Activated naive CD8-positive, alpha-beta T cell treated with anti-CD3 and anti-CD28 coated beads, Interleukin-2, amount 10 ng/mL, durations not matched to agents 7 days and 5 days (primary cell): ENCODE data around the gene SMARCAD1. TPM values are rescaled to one million over a fixed set of nuclear protein-coding genes. Genes with fewer than 3 reads are reported as not detected.
"Not testable (repeated sequence)": the region's sequence is repeated elsewhere in the genome, so short reads cannot be mapped to it uniquely, and the experiment has no call there.

Experiments used
- ATAC-seq: fragments of 150-1000 bp; cut with Tn5 transposase; one replicate; pipeline ENCODE4 v1.10.0; 2021; ENCODE audit warnings: low read depth, moderate library complexity
- POLR2A ChIA-PET: fragments of 350-600 bp; sonication (Branson Sonifier 250); formaldehyde crosslinking; loops from one replicate; lab custom pipeline; 2021; ENCODE audit warnings: antibody characterized with exemption; lab: Charles Lee
- DNase-seq: peaks from one replicate; pipeline ENCODE4 v3.0.0; 2021
- H3K27ac Mint-ChIP-seq: one replicate; pipeline ENCODE4 v1.8.0; 2022; ENCODE audit warnings: mild to moderate bottlenecking, mixed read lengths
- H3K27me3 Mint-ChIP-seq: one replicate; pipeline ENCODE4 v1.8.0; 2022; ENCODE audit warnings: mild to moderate bottlenecking, moderate library complexity, mixed read lengths
- H3K36me3 Mint-ChIP-seq: one replicate; pipeline ENCODE4 v1.8.0; 2021; ENCODE audit warnings: mild to moderate bottlenecking, mixed read lengths
- H3K4me1 Mint-ChIP-seq: one replicate; pipeline ENCODE4 v1.8.0; 2021; ENCODE audit warnings: mixed read lengths
- H3K4me3 Mint-ChIP-seq: one replicate; pipeline ENCODE4 v1.8.0; 2022; ENCODE audit warnings: mild to moderate bottlenecking, moderate library complexity, mixed read lengths
- H3K9me3 Mint-ChIP-seq: one replicate; pipeline ENCODE4 v1.8.0; 2021; ENCODE audit warnings: mixed read lengths
- total RNA-seq, 2 experiments: library from RNA; stranded (reverse); gene quantifications; one replicate each; pipeline ENCODE4 v1.2.3, GENCODE V29; 2021

SMARCAD1 gene
- total RNA-seq, 2 experiments from 2014 or later: 26.1 to 27.7 TPM

DNA sequence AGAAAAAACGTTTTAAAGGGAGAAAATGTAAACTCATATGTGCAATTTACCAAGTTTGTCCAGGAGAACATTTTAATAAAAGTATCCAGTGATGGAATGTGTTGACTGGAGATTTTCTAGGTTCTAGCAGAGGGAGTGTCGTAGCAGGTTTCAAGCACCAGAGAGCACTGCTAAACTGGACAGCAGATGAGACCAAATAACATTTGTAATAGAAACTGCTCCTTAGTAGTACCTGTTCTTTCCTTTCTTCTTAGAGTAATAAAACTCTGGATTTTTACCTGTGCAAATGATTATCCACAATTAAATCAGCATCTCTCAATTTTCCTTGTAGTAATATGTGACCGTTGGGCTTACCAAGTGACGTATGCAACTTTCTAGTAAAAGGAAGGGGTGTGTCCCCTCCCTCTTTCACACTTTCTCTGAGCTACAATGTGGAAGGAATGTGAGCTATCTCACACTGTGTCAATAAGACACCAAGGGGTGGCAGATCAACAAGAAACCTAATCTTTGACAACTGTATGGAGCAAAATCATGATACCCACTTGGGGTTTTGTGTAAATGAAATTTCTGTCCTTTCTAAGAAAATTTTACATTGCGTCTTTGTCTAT, 125.4 kb downstream of the SMARCAD1 start:
- Mint-ChIP-seq H3K27me3 (no peaks in the 10 kb centered on the region), H3K4me1 (no peaks in the 10 kb centered on the region), H3K4me3 (no peak overlapping the region), H3K36me3 (no peaks in the 10 kb centered on the region), H3K9me3 (peaks cover 1% of the 10 kb centered on the region), H3K27ac (no peak overlapping the region)
- DNase-seq: no peak
- POLR2A ChIA-PET: no interaction called here
- no peak for ATAC-seq

DNA sequence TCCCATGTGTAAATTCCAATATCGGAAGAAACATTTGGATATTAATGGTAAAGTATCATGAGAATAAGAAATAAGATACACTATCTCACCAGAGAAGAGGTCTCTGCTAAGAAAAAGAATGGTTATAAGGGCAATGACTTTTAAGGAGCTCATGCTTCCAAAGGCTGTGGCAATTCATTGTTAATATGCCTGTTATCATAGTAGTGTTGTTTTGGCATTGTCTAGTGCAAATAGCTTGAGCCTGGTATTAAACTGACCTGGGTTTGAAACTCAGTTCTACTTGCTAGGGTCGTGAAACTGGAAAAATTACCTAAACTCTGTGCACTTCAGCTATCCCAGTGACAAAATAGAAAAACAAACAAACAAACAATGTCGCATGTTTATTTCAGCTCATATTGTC, 126.2 kb downstream of the SMARCAD1 start:
- Mint-ChIP-seq H3K27ac (no peak overlapping the region), H3K4me1 (peaks cover 2% of the 10 kb centered on the region), H3K9me3 (no peaks in the 10 kb centered on the region), H3K36me3 (no peaks in the 10 kb centered on the region), H3K4me3 (no peak overlapping the region), H3K27me3 (no peaks in the 10 kb centered on the region)
- no peak for DNase-seq
- POLR2A ChIA-PET: no interaction called here
- no peak for ATAC-seq

DNA sequence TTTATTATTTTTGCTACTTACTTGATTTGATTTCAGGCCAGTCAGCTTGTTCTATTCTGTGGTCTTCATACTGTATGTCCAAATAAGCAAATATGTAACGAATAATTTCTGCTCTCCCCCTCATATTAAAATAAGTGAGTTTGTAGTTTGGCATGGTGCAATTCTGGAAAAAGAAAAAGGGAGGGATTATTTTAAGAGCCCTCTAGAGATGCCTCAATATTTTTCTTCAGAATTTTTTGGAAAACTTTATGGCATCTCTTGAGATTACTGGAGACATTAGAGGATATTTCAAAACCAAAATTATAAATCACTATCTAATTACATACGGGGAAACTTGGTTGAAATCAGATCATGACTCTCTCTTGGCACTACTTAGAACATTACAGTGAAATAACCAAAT, 126.8 kb downstream of the SMARCAD1 start:
- POLR2A ChIA-PET: no interaction called here

DNA sequence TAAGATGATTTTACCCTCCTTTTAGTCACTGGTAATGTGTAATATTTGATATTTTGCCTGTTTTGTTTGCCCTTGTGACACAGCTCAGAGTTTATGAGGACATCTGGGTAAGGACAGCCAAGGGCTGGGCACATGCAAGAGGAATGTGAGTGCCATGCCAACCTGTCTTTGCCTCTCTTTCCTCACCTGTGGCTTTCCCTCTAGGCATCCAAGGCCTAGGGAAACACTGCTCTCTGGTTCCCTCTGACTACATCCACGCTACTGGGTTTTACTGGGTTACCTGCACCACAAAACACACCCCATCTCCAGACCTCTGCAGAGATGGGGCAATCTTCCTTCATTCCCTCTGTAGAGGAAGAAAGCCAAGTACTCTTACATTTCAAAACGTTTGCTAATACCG, 127.3 kb downstream of the SMARCAD1 start:
- Mint-ChIP-seq H3K4me3 (no peak overlapping the region), H3K36me3 (no peaks in the 10 kb centered on the region), H3K9me3 (no peaks in the 10 kb centered on the region), H3K27ac (peak overlapping the region; percentile 44), H3K4me1 (peaks cover 9% of the 10 kb centered on the region), H3K27me3 (no peaks in the 10 kb centered on the region)
- POLR2A ChIA-PET: no interaction called here
- ATAC-seq: no peak
- DNase-seq: no peak

More for the DNA sequence above, 126.8 kb downstream of the SMARCAD1 start:
- H3K27ac Mint-ChIP-seq: no peak overlapping the region
- no peak overlapping the region for H3K4me3 Mint-ChIP-seq
- no peaks in the 10 kb centered on the region for H3K9me3 Mint-ChIP-seq
- no peak for DNase-seq
- H3K27me3 Mint-ChIP-seq: no peaks in the 10 kb centered on the region
- H3K36me3 Mint-ChIP-seq: no peaks in the 10 kb centered on the region
- no peak for ATAC-seq
- H3K4me1 Mint-ChIP-seq: peaks cover 4% of the 10 kb centered on the region

DNA sequence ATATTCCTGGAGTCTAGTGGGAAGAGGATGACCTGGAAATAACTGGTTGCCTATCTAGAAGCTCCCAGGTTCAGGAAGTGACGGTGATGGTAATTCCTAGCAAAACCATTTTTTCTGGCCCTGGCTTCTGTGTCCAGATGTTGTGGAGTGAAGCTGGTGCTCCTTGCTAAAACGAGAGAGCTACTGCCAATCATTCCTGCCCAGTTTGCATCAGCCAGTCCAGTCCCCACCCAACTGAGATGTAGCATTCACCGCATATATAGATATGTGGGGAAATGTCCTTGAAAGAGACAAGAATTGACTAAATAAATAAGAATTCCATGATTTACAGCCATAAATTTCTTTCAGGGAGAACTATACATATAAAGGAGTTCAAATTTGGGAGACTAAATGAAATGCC, 128.6 kb downstream of the SMARCAD1 start:
- H3K4me3 Mint-ChIP-seq: no peak overlapping the region
- POLR2A ChIA-PET: no interaction called here
- DNase-seq (no peak), ATAC-seq (no peak)
- H3K4me1 Mint-ChIP-seq: peaks cover 9% of the 10 kb centered on the region
- no peaks in the 10 kb centered on the region for H3K27me3 Mint-ChIP-seq
- no peak overlapping the region for H3K27ac Mint-ChIP-seq
- no peaks in the 10 kb centered on the region for H3K36me3 Mint-ChIP-seq
- H3K9me3 Mint-ChIP-seq: no peaks in the 10 kb centered on the region

DNA sequence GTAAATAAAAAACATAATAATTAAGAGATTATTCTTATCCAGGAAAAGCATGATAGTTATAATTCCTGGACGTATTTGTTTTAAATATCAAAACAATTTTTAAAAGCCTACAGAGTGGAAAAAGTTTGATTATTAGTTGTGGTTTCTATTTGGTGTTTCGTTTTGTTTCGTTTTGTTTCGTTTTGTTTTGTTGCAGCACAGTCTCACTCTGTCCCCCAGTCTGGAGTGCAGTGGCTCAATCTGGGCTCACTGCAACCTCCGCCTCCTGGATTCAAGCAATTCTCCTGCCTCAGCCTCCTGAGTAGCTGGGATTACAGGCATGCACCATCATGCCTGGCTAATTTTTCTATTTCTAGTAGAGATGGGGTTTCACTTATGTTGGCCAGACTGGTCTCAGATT, 129.1 kb downstream of the SMARCAD1 start:
- H3K27ac Mint-ChIP-seq, H3K4me3 Mint-ChIP-seq, POLR2A ChIA-PET, ATAC-seq, H3K9me3 Mint-ChIP-seq, H3K4me1 Mint-ChIP-seq, DNase-seq, H3K36me3 Mint-ChIP-seq, H3K27me3 Mint-ChIP-seq: not testable (repeated sequence)

DNA sequence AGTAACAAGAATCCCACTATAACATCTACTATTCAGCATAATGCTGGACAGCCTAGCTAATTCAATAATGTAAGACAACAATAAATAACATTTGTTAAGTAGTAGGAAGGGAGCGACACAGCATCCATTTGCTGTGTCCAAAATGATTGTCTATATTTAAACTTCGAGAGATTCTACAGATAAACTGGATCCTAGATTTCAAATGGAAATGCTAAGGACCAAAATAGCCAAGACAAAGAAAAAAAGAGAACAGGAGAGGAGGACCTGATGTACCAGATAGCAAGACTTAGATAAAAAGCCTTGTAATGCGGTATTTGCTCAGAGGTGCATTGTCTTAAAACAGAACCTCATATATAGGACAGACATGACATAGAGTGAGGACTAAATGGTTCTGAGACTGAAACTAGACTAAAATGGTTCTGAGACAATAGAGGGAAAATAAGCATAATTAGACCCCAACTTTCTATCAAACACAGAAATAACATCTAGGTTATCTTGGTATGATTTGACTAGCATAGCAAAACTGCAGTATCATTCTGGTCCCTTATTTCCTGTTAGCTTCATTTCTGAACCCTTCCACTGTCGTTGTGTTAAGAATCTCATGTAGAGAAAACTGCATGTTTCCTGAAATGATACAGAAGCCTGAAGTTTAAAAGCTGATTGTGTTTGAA, 131.2 kb downstream of the SMARCAD1 start:
- H3K27ac Mint-ChIP-seq: no peak overlapping the region
- POLR2A ChIA-PET: no interaction called here
- DNase-seq (no peak), ATAC-seq (no peak)
- H3K4me3 Mint-ChIP-seq: peak overlapping the region; percentile 26
- H3K4me1 Mint-ChIP-seq: peaks cover 16% of the 10 kb centered on the region
- no peaks in the 10 kb centered on the region for H3K27me3 Mint-ChIP-seq
- H3K36me3 Mint-ChIP-seq: no peaks in the 10 kb centered on the region
- no peaks in the 10 kb centered on the region for H3K9me3 Mint-ChIP-seq

DNA sequence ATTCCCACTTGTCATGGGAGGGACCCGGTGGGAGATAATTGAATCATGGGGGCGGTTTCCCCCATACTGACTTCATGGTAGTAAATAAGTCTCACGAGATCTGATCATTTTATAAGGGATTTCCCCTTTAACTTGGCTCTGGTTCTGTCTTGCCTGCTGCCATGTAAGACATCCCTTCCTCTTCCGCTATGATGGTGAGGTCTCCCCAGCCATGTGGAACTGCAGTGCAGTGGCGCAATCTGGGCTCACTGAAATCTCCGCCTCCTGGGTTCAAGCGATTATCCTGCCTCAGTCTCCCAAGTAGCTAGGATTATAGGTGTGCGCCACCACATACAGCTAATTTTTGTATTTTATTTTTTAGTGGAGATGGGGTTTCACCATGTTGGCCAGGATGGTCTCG, 132.1 kb downstream of the SMARCAD1 start:
- no peaks in the 10 kb centered on the region for H3K36me3 Mint-ChIP-seq
- DNase-seq: no peak
- H3K4me3 Mint-ChIP-seq: peak overlapping the region; percentile 54
- POLR2A ChIA-PET: no interaction called here
- peak overlapping the region; percentile 72 for H3K27ac Mint-ChIP-seq
- ATAC-seq: no peak
- no peaks in the 10 kb centered on the region for H3K27me3 Mint-ChIP-seq
- peaks cover 19% of the 10 kb centered on the region for H3K4me1 Mint-ChIP-seq
- no peaks in the 10 kb centered on the region for H3K9me3 Mint-ChIP-seq

Other genes with a start within 250 kb of the SMARCAD1 start
- not detected for gene HPGDS, start 135.0 kb downstream of the SMARCAD1 start, total RNA-seq
- 10 to 100 TPM; 25.6 to 31.6 TPM for gene PDLIM5, start 244.1 kb downstream of the SMARCAD1 start, total RNA-seq